Measurements from ENCODE around the gene FAM184A. TPM values are rescaled to one million over a fixed set of nuclear protein-coding genes. Genes with fewer than 3 reads are reported as not detected.

The FAM184A gene
- total RNA-seq, 6 experiments from 2014 or later: not detected

- TF ChIP-seq, protein P1, sequence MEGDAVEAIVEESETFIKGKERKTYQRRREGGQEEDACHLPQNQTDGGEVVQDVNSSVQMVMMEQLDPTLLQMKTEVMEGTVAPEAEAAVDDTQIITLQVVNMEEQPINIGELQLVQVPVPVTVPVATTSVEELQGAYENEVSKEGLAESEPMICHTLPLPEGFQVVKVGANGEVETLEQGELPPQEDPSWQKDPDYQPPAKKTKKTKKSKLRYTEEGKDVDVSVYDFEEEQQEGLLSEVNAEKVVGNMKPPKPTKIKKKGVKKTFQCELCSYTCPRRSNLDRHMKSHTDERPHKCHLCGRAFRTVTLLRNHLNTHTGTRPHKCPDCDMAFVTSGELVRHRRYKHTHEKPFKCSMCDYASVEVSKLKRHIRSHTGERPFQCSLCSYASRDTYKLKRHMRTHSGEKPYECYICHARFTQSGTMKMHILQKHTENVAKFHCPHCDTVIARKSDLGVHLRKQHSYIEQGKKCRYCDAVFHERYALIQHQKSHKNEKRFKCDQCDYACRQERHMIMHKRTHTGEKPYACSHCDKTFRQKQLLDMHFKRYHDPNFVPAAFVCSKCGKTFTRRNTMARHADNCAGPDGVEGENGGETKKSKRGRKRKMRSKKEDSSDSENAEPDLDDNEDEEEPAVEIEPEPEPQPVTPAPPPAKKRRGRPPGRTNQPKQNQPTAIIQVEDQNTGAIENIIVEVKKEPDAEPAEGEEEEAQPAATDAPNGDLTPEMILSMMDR (IDR thresholded peaks at IDR 0.05): no peak
- Mint-ChIP-seq H3K27ac (no peak overlapping the region), H3K4me1 (ENCODE audit: low read depth) (peaks cover 22% of the 10 kb centered on the region), H3K9me3 (no peaks in the 10 kb centered on the region), H3K4me3 (no peak overlapping the region), H3K27me3 (ENCODE audit: insufficient read depth) (no peaks in the 10 kb centered on the region; the same call in 1 of the 2 replicates), H3K36me3 (ENCODE audit: low read depth) (0 out of 2 replicates have a peak, but pooled peaks cover 4% of the 10 kb centered on the region)
- DNase-seq: no peak
Measured at GRCh38 chr6:118931436-118931835, 147.0 kb downstream of the FAM184A start.

DNA sequence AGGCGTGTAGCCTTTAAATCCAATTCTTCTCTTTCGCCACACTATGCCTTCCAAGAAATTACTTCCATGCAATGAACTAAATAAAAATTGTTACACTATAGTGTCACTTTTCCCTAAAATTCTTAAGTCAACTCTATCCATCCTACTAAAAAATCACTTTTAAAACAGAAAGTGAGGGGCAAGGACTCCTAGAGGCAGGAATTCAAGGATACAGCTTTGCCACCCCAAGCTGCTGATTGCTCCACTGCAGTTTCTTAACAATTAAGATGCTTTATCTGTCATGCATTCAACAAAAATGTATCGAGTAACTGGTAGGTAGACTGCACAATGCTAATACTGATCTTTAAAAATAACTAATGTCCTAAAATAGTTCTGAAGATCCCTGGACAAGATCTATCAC lies 147.8 kb downstream of the FAM184A start:
- H3K4me3 Mint-ChIP-seq: no peak overlapping the region
- DNase-seq: no peak
- H3K4me1 Mint-ChIP-seq (ENCODE audit: low read depth): peaks cover 18% of the 10 kb centered on the region
- no peaks in the 10 kb centered on the region; the same call in 1 of the 2 replicates for H3K27me3 Mint-ChIP-seq (ENCODE audit: insufficient read depth)
- H3K36me3 Mint-ChIP-seq (ENCODE audit: low read depth): 0 out of 2 replicates have a peak, but pooled peaks cover 4% of the 10 kb centered on the region
- TF ChIP-seq, protein P1 (IDR thresholded peaks at IDR 0.05): peak; percentile 58
- no peak overlapping the region for H3K27ac Mint-ChIP-seq
- no peaks in the 10 kb centered on the region for H3K9me3 Mint-ChIP-seq

GRCh38 chr6:118923035-118923434 lies 155.4 kb downstream of the FAM184A start:
- TF ChIP-seq, protein P1 (IDR thresholded peaks at IDR 0.05): no peak
- no peaks in the 10 kb centered on the region for H3K9me3 Mint-ChIP-seq
- H3K4me3 Mint-ChIP-seq: no peak overlapping the region
- H3K36me3 Mint-ChIP-seq (ENCODE audit: low read depth): peaks cover 4% of the 10 kb centered on the region; the same call in 1 of the 2 replicates
- peaks cover 7% of the 10 kb centered on the region for H3K4me1 Mint-ChIP-seq (ENCODE audit: low read depth)
- no peaks in the 10 kb centered on the region for H3K27me3 Mint-ChIP-seq (ENCODE audit: insufficient read depth)
- no peak overlapping the region for H3K27ac Mint-ChIP-seq
- DNase-seq: no peak

DNA sequence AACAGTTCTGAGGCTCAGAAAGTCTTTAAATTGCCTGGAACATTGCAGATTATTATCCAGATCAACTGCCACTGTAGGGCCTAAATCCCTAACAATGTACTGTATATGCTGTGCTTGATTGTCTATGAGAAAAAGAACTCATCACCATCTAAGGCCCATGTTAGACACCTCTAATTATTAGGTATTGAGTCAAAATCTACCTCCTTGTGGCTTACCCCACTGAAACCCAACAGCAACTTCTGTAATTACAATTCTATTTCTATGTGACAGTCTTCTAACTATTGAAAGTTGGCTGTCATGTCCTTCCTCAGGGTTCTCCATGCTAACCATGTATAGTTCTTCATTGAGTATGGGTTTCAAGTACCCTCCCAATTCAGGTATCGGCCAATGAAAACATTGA lies 157.4 kb downstream of the FAM184A start:
- TF ChIP-seq, protein P1 (IDR thresholded peaks at IDR 0.05): no peak
- Mint-ChIP-seq H3K9me3 (no peaks in the 10 kb centered on the region), H3K4me1 (ENCODE audit: low read depth) (peaks cover 14% of the 10 kb centered on the region), H3K27ac (no peak overlapping the region), H3K4me3 (no peak overlapping the region), H3K27me3 (ENCODE audit: insufficient read depth) (no peaks in the 10 kb centered on the region), H3K36me3 (ENCODE audit: low read depth) (peaks cover 4% of the 10 kb centered on the region; the same call in 1 of the 2 replicates)
- no peak for DNase-seq

DNA sequence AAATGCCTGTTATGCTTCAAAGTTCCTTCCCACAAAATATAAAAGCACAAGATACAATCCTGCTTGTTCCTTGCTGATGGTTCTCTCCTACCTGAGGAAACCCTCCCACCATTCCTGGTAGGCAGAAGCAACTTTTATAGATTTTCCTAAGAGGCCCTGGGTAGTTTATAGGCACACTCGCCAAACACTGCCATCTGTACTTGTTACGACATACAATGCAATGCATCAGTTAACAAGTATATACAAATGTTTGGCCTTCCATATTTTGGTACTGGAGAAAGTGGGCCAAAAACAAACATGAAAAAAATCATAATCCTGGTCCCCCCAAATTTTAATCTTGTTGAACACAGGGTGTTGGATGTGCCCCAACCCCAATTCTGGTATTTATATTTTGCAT lies 160.1 kb downstream of the FAM184A start:
- Mint-ChIP-seq H3K4me3 (no peak overlapping the region), H3K27ac (peak overlapping the region; percentile 37), H3K27me3 (ENCODE audit: insufficient read depth) (no peaks in the 10 kb centered on the region), H3K9me3 (no peaks in the 10 kb centered on the region), H3K36me3 (ENCODE audit: low read depth) (no peaks in the 10 kb centered on the region; the same call in 1 of the 2 replicates), H3K4me1 (ENCODE audit: low read depth) (peaks cover 14% of the 10 kb centered on the region)
- TF ChIP-seq, protein P1 (IDR thresholded peaks at IDR 0.05): no peak
- no peak for DNase-seq
